NB4 (cell line): Measurements from ENCODE around the gene OTUD5.
"Not testable (repeated sequence)": the region's sequence is repeated elsewhere in the genome, so short reads cannot be mapped to it uniquely, and the experiment has no call there.

Experiments
- DNase-seq: peaks from one replicate; pipeline ENCODE4 v3.0.0; 2010; ENCODE audit warnings: low read depth
- H3K4me3 ChIP-seq: one replicate; pipeline ENCODE4 v1.5.1; 2011; ENCODE audit warnings: mild to moderate bottlenecking, low read depth, low read length, moderate library complexity
- CTCF ChIP-seq: IDR thresholded peaks from one replicate; pipeline ENCODE4 v1.5.1; 2012; ENCODE audit warnings: low read depth, low read length
- MAX ChIP-seq: IDR thresholded peaks from 2 replicates; pipeline ENCODE4 v1.6.1; 2011; ENCODE audit warnings: low read depth, low read length
- MYC ChIP-seq: IDR thresholded peaks from 2 replicates; pipeline ENCODE4 v1.6.1; 2011; ENCODE audit warnings: low read depth, low read length
- POLR2A ChIP-seq: IDR thresholded peaks from 2 replicates; pipeline ENCODE4 v1.6.1; 2011; ENCODE audit warnings: mild to moderate bottlenecking; ENCODE audit not compliant: insufficient read length; ENCODE audit errors: extremely low read depth

Gene OTUD5

GRCh38 chrX:48883729-48884128 lies 73.7 kb downstream of the OTUD5 start:
- TF ChIP-seq MYC (no peak), CTCF (no peak), POLR2A (no peak), MAX (no peak)
- H3K4me3 ChIP-seq: no peak overlapping the region
- DNase-seq: no peak

GRCh38 chrX:48876944-48877343 lies 80.5 kb downstream of the OTUD5 start:
- not testable (repeated sequence) for DNase-seq, H3K4me3 ChIP-seq
